ENCODE results near the gene CTCFL. TPM values are rescaled to one million over a fixed set of nuclear protein-coding genes. Genes with fewer than 3 reads are reported as not detected.

Gene CTCFL
- total RNA-seq, 2 experiments from 2014 or later: not detected

- intact Hi-C loops (cut with micrococcal nuclease): no loop called here
- H3K27me3 Mint-ChIP-seq: peaks cover 13% of the 10 kb centered on the region
- ChIA-PET CTCF (interaction anchor here (1.4 kb wide), 1 partner anchor 125 kb away, joined by 5 read pairs; no protein-coding TSS in a partner anchor), POLR2A (no interaction called here)
- H3K27ac Mint-ChIP-seq: no peak overlapping the region
- no peak overlapping the region for H3K4me3 Mint-ChIP-seq
- no peak for DNase-seq
- H3K36me3 Mint-ChIP-seq: no peaks in the 10 kb centered on the region
- no peaks in the 10 kb centered on the region for H3K9me3 Mint-ChIP-seq
- no peaks in the 10 kb centered on the region for H3K4me1 Mint-ChIP-seq (ENCODE audit: low read depth)
Measured at GRCh38 chr20:57507477-57507876, 17.5 kb downstream of the CTCFL start.

- Mint-ChIP-seq H3K4me1 (ENCODE audit: low read depth) (no peaks in the 10 kb centered on the region), H3K9me3 (no peaks in the 10 kb centered on the region), H3K27ac (no peak overlapping the region), H3K27me3 (peaks cover 22% of the 10 kb centered on the region), H3K36me3 (no peaks in the 10 kb centered on the region), H3K4me3 (no peak overlapping the region)
- CTCF ChIA-PET: interaction anchor here (1.4 kb wide), 1 partner anchor 124 kb away, joined by 5 read pairs; no protein-coding TSS in a partner anchor
- intact Hi-C loops (cut with micrococcal nuclease): no loop called here
- no peak for DNase-seq
- POLR2A ChIA-PET: no interaction called here
Measured at GRCh38 chr20:57505979-57506378, 19.0 kb downstream of the CTCFL start.

GRCh38 chr20:57504411-57504810 is 20.5 kb downstream of the CTCFL start:
- peaks cover 20% of the 10 kb centered on the region for H3K27me3 Mint-ChIP-seq
- no peaks in the 10 kb centered on the region for H3K36me3 Mint-ChIP-seq
- CTCF ChIA-PET: no interaction called here
- POLR2A ChIA-PET: interaction anchor here (0.6 kb wide), 1 partner anchor 84 kb away, joined by 3 read pairs; no protein-coding TSS in a partner anchor
- DNase-seq: no peak
- intact Hi-C loops (cut with micrococcal nuclease): no loop called here
- H3K4me1 Mint-ChIP-seq (ENCODE audit: low read depth): no peaks in the 10 kb centered on the region
- H3K4me3 Mint-ChIP-seq: no peak overlapping the region
- no peaks in the 10 kb centered on the region for H3K9me3 Mint-ChIP-seq
- no peak overlapping the region for H3K27ac Mint-ChIP-seq

- Mint-ChIP-seq H3K4me1 (ENCODE audit: low read depth) (peaks cover 6% of the 10 kb centered on the region), H3K27ac (no peak overlapping the region)
Measured at GRCh38 chr20:57503035-57503658, 21.8 kb downstream of the CTCFL start.

GRCh38 chr20:57502336-57502700 is 22.6 kb downstream of the CTCFL start:
- Mint-ChIP-seq H3K9me3 (no peaks in the 10 kb centered on the region), H3K27me3 (peaks cover 23% of the 10 kb centered on the region), H3K4me3 (no peak overlapping the region), H3K27ac (no peak overlapping the region), H3K36me3 (no peaks in the 10 kb centered on the region), H3K4me1 (ENCODE audit: low read depth) (peaks cover 6% of the 10 kb centered on the region)
- ChIA-PET CTCF (no interaction called here), POLR2A (no interaction called here)
- intact Hi-C loops (cut with micrococcal nuclease): no loop called here
- DNase-seq: no peak

More at GRCh38 chr20:57503035-57503658, 21.8 kb downstream of the CTCFL start:
- H3K36me3 Mint-ChIP-seq: no peaks in the 10 kb centered on the region
- ChIA-PET POLR2A (no interaction called here), CTCF (no interaction called here)
- no peak for DNase-seq
- intact Hi-C loops (cut with micrococcal nuclease): no loop called here
- no peaks in the 10 kb centered on the region for H3K9me3 Mint-ChIP-seq
- H3K4me3 Mint-ChIP-seq: no peak overlapping the region
- peaks cover 22% of the 10 kb centered on the region for H3K27me3 Mint-ChIP-seq

GRCh38 chr20:57501461-57502335 is 23.2 kb downstream of the CTCFL start:
- Mint-ChIP-seq H3K27me3 (peaks cover 24% of the 10 kb centered on the region), H3K36me3 (no peaks in the 10 kb centered on the region), H3K4me3 (no peak overlapping the region), H3K27ac (no peak overlapping the region), H3K9me3 (no peaks in the 10 kb centered on the region), H3K4me1 (ENCODE audit: low read depth) (peaks cover 6% of the 10 kb centered on the region)
- CTCF ChIA-PET: no interaction called here
- intact Hi-C loops (cut with micrococcal nuclease): no loop called here
- no peak for DNase-seq
- POLR2A ChIA-PET: no interaction called here

- Mint-ChIP-seq H3K4me3 (no peak overlapping the region), H3K27ac (no peak overlapping the region), H3K9me3 (no peaks in the 10 kb centered on the region), H3K4me1 (ENCODE audit: low read depth) (peaks cover 6% of the 10 kb centered on the region), H3K27me3 (peaks cover 26% of the 10 kb centered on the region), H3K36me3 (no peaks in the 10 kb centered on the region)
- ChIA-PET POLR2A (no interaction called here), CTCF (no interaction called here)
- intact Hi-C loops (cut with micrococcal nuclease): no loop called here
- no peak for DNase-seq
Measured at GRCh38 chr20:57500962-57501361, 24.0 kb downstream of the CTCFL start.

- no peak overlapping the region for H3K27ac Mint-ChIP-seq
- intact Hi-C loops (cut with micrococcal nuclease): no loop called here
- ChIA-PET POLR2A (no interaction called here), CTCF (interaction anchor here (2.5 to 2.9 kb wide), 2 partner anchors 115 to 119 kb away, joined by 9 to 21 read pairs; no protein-coding TSS in a partner anchor)
- H3K27me3 Mint-ChIP-seq: peaks cover 26% of the 10 kb centered on the region
- H3K4me3 Mint-ChIP-seq: no peak overlapping the region
- no peak for DNase-seq
- peaks cover 6% of the 10 kb centered on the region for H3K4me1 Mint-ChIP-seq (ENCODE audit: low read depth)
- no peaks in the 10 kb centered on the region for H3K36me3 Mint-ChIP-seq
- no peaks in the 10 kb centered on the region for H3K9me3 Mint-ChIP-seq
Measured at GRCh38 chr20:57500235-57500634, 24.7 kb downstream of the CTCFL start.

GRCh38 chr20:57499676-57500075 is 25.3 kb downstream of the CTCFL start:
- no peaks in the 10 kb centered on the region for H3K9me3 Mint-ChIP-seq

GRCh38 chr20:57498425-57499400 is 26.2 kb downstream of the CTCFL start:
- Mint-ChIP-seq H3K36me3 (no peaks in the 10 kb centered on the region), H3K27ac (no peak overlapping the region), H3K27me3 (peaks cover 26% of the 10 kb centered on the region), H3K4me1 (ENCODE audit: low read depth) (peaks cover 10% of the 10 kb centered on the region), H3K4me3 (no peak overlapping the region), H3K9me3 (no peaks in the 10 kb centered on the region)
- ChIA-PET POLR2A (no interaction called here), CTCF (interaction anchor here (0.6 to 2.9 kb wide), 26 partner anchors 10 to 882 kb away, joined by 3 to 21 read pairs (median 3); partner anchors contain the start of gene ZBP1)
- peak; percentile 63 for DNase-seq
- intact Hi-C loops (cut with micrococcal nuclease): loop anchor here (2.0 to 5.0 kb wide), 2 partner anchors 98 to 406 kb away; no protein-coding TSS in a partner anchor

More at GRCh38 chr20:57499676-57500075, 25.3 kb downstream of the CTCFL start:
- ChIA-PET POLR2A (no interaction called here), CTCF (interaction anchor here (0.8 to 2.9 kb wide), 12 partner anchors 11 to 153 kb away, joined by 3 to 21 read pairs (median 6); no protein-coding TSS in a partner anchor)
- Mint-ChIP-seq H3K27me3 (peaks cover 26% of the 10 kb centered on the region), H3K27ac (no peak overlapping the region), H3K4me3 (no peak overlapping the region), H3K36me3 (no peaks in the 10 kb centered on the region), H3K4me1 (ENCODE audit: low read depth) (peaks cover 10% of the 10 kb centered on the region)
- DNase-seq: no peak
- intact Hi-C loops (cut with micrococcal nuclease): loop anchor here (2.0 to 5.0 kb wide), 2 partner anchors 97 to 407 kb away; no protein-coding TSS in a partner anchor

- DNase-seq: no peak
- H3K4me3 Mint-ChIP-seq: no peak overlapping the region
- H3K4me1 Mint-ChIP-seq (ENCODE audit: low read depth): peaks cover 10% of the 10 kb centered on the region
- POLR2A ChIA-PET: no interaction called here
- H3K9me3 Mint-ChIP-seq: no peaks in the 10 kb centered on the region
- CTCF ChIA-PET: interaction anchor here (1.1 to 1.8 kb wide), 3 partner anchors 99 to 116 kb away, joined by 3 to 40 read pairs (median 11); partner anchors contain the start of gene RBM38
- no peak overlapping the region for H3K27ac Mint-ChIP-seq
- H3K27me3 Mint-ChIP-seq: peaks cover 15% of the 10 kb centered on the region
- intact Hi-C loops (cut with micrococcal nuclease): loop anchor here (5.0 kb wide), 1 partner anchor 404 kb away; no protein-coding TSS in a partner anchor
- H3K36me3 Mint-ChIP-seq: no peaks in the 10 kb centered on the region
Measured at GRCh38 chr20:57496592-57496991, 28.3 kb downstream of the CTCFL start.

Measured in activated CD4-positive, alpha-beta memory T cell treated with anti-CD3 and anti-CD28 coated beads for 36 hours (primary cell).